PC-3 (cell line): Measurements from ENCODE around the gene TBL3. TPM values are rescaled to one million over a fixed set of nuclear protein-coding genes. Genes with fewer than 3 reads are reported as not detected.

Experiments
- ATAC-seq: fragments of 200-7000 bp; cut with Tn5 transposase; 2 replicates; pipeline ENCODE4 v1.9.1; 2020; ENCODE audit warnings: mild to moderate bottlenecking, moderate library complexity
- BruUV-seq: library from RNA; stranded (reverse); fragments of 400-500 nt; replicated peaks from 2 replicates; lab custom pipeline; 2021; lab: Mats Ljungman, UMichigan
- CTCF ChIA-PET: fragments of 300-600 bp; sonication (Branson Sonifier 250); formaldehyde crosslinking; loops from one replicate; lab custom pipeline; 2022; ENCODE audit warnings: antibody characterized with exemption; lab: Charles Lee
- POLR2A ChIA-PET: fragments of 300-600 bp; sonication (Branson Sonifier 250); formaldehyde crosslinking; loops from one replicate; lab custom pipeline; 2022; ENCODE audit warnings: antibody characterized with exemption; ENCODE audit not compliant: unreplicated experiment; lab: Charles Lee
- DNase-seq: peaks from one replicate; pipeline ENCODE4 v3.0.0-alpha.2; 2015
- H2AFZ ChIP-seq: fragments of 300-600 bp; sonication (generic); 2 replicates; pipeline ENCODE4 v1.6.0; 2016; ENCODE audit warnings: antibody characterized with exemption, low read length
- H3F3A ChIP-seq: fragments of 300-600 bp; sonication (generic); one replicate; pipeline ENCODE4 v1.6.0; 2017; ENCODE audit warnings: antibody characterized with exemption, low read length, control low read depth, mild to moderate bottlenecking; ENCODE audit not compliant: unreplicated experiment
- H3K27ac ChIP-seq: fragments of 300-600 bp; sonication (generic); 2 replicates; pipeline ENCODE4 v1.5.1; 2016; ENCODE audit warnings: mild to moderate bottlenecking, low read length
- H3K27me3 ChIP-seq: fragments of 300-600 bp; sonication (generic); 2 replicates; pipeline ENCODE4 v1.6.1; 2016; ENCODE audit warnings: low read length, mixed read lengths
- H3K36me3 ChIP-seq: fragments of 300-600 bp; sonication (generic); 2 replicates; pipeline ENCODE4 v1.6.1; 2016; ENCODE audit warnings: low read depth, mixed run types, low read length, mixed read lengths
- H3K4me1 ChIP-seq: fragments of 300-600 bp; sonication (generic); 2 replicates; pipeline ENCODE4 v1.5.1; 2016; ENCODE audit warnings: low read length; ENCODE audit not compliant: insufficient read depth
- H3K4me2 ChIP-seq: fragments of 300-600 bp; sonication (generic); 2 replicates; pipeline ENCODE4 v1.6.0; 2016; ENCODE audit warnings: low read length
- H3K4me3 ChIP-seq: fragments of 300-600 bp; sonication (generic); 2 replicates; pipeline ENCODE4 v1.5.1; 2016; ENCODE audit warnings: mild to moderate bottlenecking, low read length, mixed read lengths
- H3K79me2 ChIP-seq: fragments of 300-600 bp; sonication (generic); 2 replicates; pipeline ENCODE4 v1.6.1; 2017; ENCODE audit warnings: low read length, mixed read lengths
- H3K9ac ChIP-seq: fragments of 300-600 bp; sonication (generic); 2 replicates; pipeline ENCODE4 v1.6.0; 2016; ENCODE audit warnings: mild to moderate bottlenecking, low read length
- H3K9me2 ChIP-seq: fragments of 300-600 bp; sonication (generic); replicated peaks from 2 replicates; pipeline ENCODE4 v1.6.1; 2016; ENCODE audit warnings: mixed run types, low read length, mixed read lengths
- H3K9me3 ChIP-seq: fragments of 300-600 bp; sonication (generic); 2 replicates; pipeline ENCODE4 v1.6.1; 2016; ENCODE audit warnings: low read length, mixed read lengths
- H4K20me1 ChIP-seq: fragments of 300-600 bp; sonication (generic); 2 replicates; pipeline ENCODE4 v1.6.1; 2016; ENCODE audit warnings: low read length, mixed read lengths
- EZH2 ChIP-seq: fragments of 300-600 bp; sonication (generic); IDR thresholded peaks from one replicate; pipeline ENCODE4 v1.6.1; 2017; ENCODE audit warnings: antibody characterized with exemption, mild to moderate bottlenecking, low read length; ENCODE audit not compliant: unreplicated experiment
- EZH2phosphoT487 ChIP-seq: fragments of 300-600 bp; sonication (generic); IDR thresholded peaks from 2 replicates; pipeline ENCODE4 v1.6.1; 2018; ENCODE audit warnings: mild to moderate bottlenecking, antibody characterized with exemption, low read length, borderline replicate concordance
- intact Hi-C: fragments of 100-400 bp; cut with micrococcal nuclease; formaldehyde crosslinking; loops from 2 replicates; pipeline ENCODE4 v1.9.0; 2023
- total RNA-seq: library from RNA; depleted of rRNA; stranded (reverse); fragments of >200 nt; gene quantifications from 2 replicates; pipeline ENCODE4 v1.2.3, GENCODE V29; 2014
- TF ChIP-seq, protein P1 (sequence below): fragments of 300-600 bp; sonication (generic); conservative IDR thresholded peaks from 2 replicates; pipeline ENCODE4 v1.5.1; 2017; ENCODE audit warnings: antibody characterized with exemption, low read depth, mild to moderate bottlenecking, low read length

Gene TBL3
- total RNA-seq, 1 experiment from 2014 or later, result 71.5 TPM

DNA sequence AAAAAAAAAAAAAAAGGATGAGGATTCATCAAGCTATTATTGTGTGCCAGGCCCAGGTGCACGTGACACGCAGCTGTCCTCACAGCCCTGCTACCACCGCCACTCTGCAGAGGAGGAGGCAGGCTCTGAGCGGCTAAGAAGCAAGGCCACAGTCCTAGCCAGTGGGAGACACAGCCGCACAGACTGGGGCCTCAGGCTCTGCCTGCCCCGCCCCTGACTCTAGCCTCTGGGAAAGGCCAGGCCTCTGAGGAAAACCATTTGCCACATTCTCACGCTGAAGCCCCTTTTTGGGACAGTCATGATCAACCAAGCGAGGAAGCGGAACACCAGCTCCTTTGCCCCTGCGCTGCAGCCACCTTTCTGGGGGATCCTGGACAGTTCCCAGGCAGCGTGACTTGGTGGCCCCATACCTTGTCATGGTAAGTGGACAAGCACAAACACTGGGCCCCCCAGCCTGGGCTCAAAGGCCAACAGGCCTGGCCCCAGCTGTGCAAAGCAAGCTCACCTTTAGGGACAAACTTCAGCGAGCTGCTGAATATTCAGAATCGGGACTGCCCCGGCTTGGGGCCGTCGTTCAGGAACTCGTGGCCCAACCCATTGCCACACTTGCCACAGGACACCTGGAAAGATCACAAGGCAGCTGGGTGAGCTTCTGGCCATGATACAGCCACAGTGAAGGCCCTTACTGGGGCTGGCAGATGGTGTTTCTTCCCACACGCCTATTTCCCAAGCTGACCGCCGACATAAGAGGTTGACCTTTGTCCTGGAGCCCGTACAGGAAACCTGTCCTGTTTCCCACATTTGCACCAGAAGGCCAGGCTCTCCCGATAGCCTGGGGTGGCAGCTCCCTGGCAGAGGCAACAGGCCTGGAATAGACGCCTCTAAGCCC is 31.3 kb upstream of the TBL3 start:
- POLR2A ChIA-PET, result no interaction called here
- TF ChIP-seq EZH2phosphoT487 (no peak), EZH2 (no peak)
- H3K9me2 ChIP-seq, result no peaks in the 10 kb centered on the region
- no peak overlapping the region for H3K4me2 ChIP-seq
- H3K9ac ChIP-seq, result no peak overlapping the region
- no peaks in the 10 kb centered on the region for H3F3A ChIP-seq
- no peak for ATAC-seq
- H3K4me1 ChIP-seq, result peaks cover 13% of the 10 kb centered on the region
- H3K9me3 ChIP-seq, result no peaks in the 10 kb centered on the region
- H2AFZ ChIP-seq, result no peak overlapping the region
- H3K27ac ChIP-seq, result no peak overlapping the region
- intact Hi-C loops, result no loop called here
- no peaks in the 10 kb centered on the region for H3K27me3 ChIP-seq
- no TSS peak for BruUV-seq
- CTCF ChIA-PET, result interaction anchor here (0.7 kb wide), 1 partner anchor 9 kb away, joined by 4 read pairs; no protein-coding TSS in a partner anchor
- DNase-seq, result no peak
- H3K79me2 ChIP-seq, result peaks cover 6% of the 10 kb centered on the region; the same call in 1 of the 2 replicates
- no peaks in the 10 kb centered on the region for H4K20me1 ChIP-seq
- no peaks in the 10 kb centered on the region for H3K36me3 ChIP-seq
- no peak overlapping the region for H3K4me3 ChIP-seq

DNA sequence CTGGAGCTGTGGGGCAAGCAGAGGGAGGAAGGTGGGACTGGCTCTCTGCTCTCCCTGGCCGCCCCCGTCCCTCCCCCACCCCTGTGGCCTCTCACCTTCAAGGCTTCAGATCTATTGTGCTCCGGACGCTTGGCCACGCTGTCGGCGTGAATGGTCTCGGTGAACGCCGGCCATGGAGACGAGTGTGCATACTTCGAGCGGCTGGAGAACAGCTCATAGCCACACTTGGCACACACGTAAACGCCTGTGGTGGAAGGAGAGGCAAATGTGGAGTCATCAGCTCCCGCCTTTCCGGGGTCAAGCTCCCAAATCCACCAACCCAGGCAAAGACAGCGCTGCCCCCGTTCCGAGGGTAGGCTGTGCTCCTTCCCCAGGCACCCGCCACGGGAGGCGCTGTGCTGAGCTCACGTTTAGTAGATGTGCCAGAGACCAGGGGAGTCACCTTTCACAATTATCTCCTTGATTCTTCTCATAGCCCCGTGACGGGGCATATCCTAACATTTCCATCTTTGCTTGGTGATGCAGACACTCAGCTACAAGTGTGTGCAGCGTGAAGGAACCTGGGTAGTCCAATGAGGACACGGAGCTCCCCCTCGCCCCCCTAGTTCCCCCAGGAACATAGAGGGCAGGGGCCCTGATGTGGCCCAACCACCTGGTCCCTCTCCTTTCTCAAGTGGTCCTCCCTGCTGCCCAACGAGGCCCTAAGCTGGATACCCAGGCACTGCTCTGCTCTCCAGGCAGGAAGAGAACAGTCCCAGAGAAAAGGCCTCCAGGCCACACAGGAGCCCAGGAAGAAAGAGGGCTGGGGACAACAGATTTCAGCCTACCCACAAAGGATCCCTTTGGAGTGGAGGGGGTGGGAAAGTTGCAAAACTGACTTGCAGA is 30.4 kb upstream of the TBL3 start:
- no TSS peak for BruUV-seq
- CTCF ChIA-PET, result interaction anchor here (0.7 kb wide), 1 partner anchor 9 kb away, joined by 4 read pairs; no protein-coding TSS in a partner anchor
- TF ChIP-seq, protein P1, sequence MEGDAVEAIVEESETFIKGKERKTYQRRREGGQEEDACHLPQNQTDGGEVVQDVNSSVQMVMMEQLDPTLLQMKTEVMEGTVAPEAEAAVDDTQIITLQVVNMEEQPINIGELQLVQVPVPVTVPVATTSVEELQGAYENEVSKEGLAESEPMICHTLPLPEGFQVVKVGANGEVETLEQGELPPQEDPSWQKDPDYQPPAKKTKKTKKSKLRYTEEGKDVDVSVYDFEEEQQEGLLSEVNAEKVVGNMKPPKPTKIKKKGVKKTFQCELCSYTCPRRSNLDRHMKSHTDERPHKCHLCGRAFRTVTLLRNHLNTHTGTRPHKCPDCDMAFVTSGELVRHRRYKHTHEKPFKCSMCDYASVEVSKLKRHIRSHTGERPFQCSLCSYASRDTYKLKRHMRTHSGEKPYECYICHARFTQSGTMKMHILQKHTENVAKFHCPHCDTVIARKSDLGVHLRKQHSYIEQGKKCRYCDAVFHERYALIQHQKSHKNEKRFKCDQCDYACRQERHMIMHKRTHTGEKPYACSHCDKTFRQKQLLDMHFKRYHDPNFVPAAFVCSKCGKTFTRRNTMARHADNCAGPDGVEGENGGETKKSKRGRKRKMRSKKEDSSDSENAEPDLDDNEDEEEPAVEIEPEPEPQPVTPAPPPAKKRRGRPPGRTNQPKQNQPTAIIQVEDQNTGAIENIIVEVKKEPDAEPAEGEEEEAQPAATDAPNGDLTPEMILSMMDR, result 0 out of 2 replicates have a peak, but pooled peaks have one; percentile 10
- no peak for TF ChIP-seq EZH2phosphoT487
- no peaks in the 10 kb centered on the region for H4K20me1 ChIP-seq
- peak overlapping the region; percentile 41 for H3K27ac ChIP-seq
- H3K36me3 ChIP-seq, result no peaks in the 10 kb centered on the region
- no peak for DNase-seq
- peaks cover 6% of the 10 kb centered on the region; the same call in 1 of the 2 replicates for H3K79me2 ChIP-seq
- ATAC-seq, result no peak
- peaks cover 11% of the 10 kb centered on the region for H3K4me1 ChIP-seq
- peak overlapping the region; percentile 85 for H3K4me3 ChIP-seq
- H3F3A ChIP-seq, result no peaks in the 10 kb centered on the region
- H3K4me2 ChIP-seq, result peak overlapping the region; percentile 93
- no peak overlapping the region for H3K9ac ChIP-seq
- intact Hi-C loops, result no loop called here
- no peaks in the 10 kb centered on the region for H3K9me2 ChIP-seq
- no peak overlapping the region; the same call in 1 of the 2 replicates for H2AFZ ChIP-seq
- POLR2A ChIA-PET, result no interaction called here
- no peaks in the 10 kb centered on the region for H3K27me3 ChIP-seq
- no peaks in the 10 kb centered on the region for H3K9me3 ChIP-seq
